ENCODE measurements around the gene PLAU.
"Not testable (repeated sequence)": the region's sequence is repeated elsewhere in the genome, so short reads cannot be mapped to it uniquely, and the experiment has no call there.

PLAU gene

GRCh38 chr10:73898730-73899410 is 12.1 kb upstream of the PLAU start:
- no peak for DNase-seq

- no peak for DNase-seq
Measured at GRCh38 chr10:73899423-73899822, 11.5 kb upstream of the PLAU start.

DNA sequence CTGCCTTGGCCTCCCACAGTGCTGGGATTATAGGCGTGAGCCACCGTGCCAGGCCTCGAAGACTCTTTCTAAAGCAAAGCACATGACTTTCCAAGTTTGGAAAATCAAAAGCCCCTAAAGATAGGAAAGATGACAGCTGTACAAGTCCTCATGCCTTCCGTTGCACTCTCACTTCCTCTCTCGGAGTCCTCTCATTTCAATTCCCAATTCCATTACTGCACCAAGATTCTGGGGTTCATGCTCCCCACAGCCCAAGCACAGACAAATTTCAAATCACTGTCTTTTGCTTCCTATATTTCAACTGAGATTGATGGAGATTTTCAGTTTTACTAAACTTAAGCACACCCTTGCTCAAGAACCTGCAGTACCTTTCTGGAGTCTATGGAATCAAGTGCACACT is 10.9 kb upstream of the PLAU start:
- no peak for DNase-seq

DNA sequence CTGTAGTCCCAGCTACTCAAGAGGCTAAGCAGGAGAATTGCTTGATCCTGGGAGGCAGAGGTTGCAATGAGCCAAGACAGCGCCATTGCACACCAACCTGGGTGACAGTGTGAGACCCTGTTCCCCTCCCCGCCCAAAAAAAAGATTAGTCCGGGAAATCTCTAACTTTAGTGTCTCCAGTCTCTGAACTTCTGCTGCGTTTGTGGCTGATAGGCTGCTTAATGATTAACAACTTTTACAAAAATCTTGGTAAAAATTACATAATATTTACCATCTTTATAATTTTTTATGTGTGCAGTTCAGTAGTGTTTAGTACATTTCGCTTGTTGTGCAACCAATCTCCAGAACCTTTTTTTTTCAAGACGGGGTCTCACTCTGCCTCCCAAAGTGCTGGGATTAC is 9.7 kb upstream of the PLAU start:
- no peak for DNase-seq

DNA sequence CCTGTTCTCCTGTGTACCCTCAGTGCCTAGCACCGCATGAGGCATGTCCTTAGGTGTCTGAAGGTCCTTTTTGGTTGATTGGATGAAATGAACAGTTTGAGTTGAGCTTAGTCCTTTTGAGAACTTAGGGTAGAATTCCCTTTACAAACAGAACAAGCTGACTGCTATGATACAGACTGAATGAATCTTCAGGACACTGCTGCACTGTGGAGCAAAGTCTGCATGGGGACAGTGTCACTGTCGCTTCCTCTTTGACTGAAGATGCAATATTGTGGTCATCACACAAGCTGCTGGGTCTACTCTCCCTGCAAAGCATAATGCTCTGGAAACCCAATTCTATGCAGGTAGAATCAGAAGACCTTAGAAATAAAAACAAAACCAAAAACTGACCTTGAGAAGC is 8.6 kb upstream of the PLAU start:
- DNase-seq, result no peak

GRCh38 chr10:73905256-73906020 is 5.5 kb upstream of the PLAU start:
- DNase-seq, result no peak

- DNase-seq, result no peak
Measured at GRCh38 chr10:73906524-73907447, 4.1 kb upstream of the PLAU start.

DNA sequence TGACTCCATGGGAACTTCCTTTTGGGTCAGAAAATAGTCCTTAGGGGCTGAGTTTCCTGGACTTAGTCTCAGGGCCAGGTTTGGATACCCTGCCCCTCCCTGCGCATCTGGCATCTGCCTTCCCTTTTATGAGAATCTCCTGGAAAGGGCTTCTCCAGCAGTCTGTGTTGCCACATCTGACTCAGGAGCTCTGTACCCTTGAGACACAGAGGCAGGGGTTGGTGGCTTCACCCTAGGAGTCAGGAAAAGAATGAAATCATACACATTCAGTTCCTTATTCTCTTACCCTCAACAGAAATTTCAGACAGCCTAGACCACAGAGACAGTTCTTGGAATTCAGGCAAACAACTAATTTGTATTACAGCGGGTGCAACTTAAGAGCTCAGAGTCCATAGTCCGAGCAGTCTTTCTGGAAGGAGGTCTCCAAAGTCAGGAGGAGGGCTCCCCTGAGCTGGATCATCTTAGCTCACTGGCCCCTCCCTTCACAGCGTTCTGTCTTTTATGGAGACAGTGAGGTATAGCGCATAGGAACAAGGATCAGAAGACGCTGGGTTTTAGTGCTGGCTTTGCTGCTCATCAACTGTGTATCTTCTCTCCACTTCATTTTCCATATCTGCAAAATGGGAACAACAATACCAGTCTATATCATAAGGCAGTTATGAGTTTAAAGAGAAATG is 3.0 kb upstream of the PLAU start:
- no peak for DNase-seq

DNA sequence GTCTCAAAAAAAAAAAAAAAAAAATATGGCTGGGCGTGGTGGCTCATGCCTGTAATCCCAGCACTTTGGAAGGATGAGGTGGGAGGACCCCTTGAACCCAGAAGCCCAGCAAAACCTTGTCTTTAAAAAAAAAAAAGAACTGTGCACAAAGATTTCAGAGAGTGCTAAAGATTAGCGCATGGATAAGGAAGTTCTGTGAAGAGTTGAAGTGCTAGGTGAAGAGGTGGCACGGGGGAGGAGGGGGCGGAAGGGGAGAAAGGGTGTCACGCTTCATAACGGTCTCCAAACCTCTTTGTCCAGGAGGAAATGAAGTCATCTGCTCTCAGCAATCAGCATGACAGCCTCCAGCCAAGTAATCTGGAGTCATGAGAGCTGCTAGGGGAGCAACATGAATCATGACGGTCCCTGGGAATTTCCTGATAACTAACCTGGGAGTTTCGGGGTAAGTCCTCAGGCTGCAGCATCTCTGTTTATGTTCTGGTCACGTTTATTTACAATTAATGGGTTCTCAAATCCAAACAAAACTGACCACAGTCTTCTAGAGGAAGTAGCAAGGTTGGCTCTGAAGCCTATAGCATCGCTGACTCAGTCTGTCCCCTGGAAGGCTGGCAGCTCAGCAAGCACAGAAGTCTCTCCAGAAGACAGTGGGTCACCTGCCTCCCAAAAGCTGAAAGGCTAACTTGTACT is 1.9 kb upstream of the PLAU start:
- DNase-seq, result peak; percentile 53

DNA sequence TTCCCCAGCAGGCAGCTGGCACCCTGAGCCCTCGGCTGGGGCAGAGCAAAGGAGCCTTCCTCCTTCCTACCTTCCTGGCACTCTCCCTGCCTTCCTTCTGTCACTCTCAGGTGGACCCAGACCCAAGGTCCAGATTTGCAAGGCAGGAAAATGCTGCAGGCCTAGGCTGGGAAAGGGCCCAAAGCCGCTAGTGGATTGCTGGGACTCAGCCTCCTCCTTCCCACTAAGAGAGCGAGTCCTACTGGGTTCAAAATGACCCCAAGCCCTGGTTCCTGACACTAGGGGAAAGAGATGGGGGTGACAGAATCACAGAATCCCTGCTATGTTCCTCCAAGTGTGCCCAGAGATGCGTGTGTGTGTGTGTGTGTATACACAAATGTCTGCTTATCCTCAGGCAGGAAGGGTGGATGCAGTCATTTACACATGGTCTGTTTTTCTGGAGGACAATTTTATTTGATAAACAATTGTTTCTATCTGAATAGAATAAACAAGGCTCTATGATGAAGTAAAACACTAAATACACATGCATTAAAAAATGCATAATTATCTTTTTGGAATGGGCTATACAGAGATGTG is 1.3 kb upstream of the PLAU start:
- no peak for DNase-seq

DNA sequence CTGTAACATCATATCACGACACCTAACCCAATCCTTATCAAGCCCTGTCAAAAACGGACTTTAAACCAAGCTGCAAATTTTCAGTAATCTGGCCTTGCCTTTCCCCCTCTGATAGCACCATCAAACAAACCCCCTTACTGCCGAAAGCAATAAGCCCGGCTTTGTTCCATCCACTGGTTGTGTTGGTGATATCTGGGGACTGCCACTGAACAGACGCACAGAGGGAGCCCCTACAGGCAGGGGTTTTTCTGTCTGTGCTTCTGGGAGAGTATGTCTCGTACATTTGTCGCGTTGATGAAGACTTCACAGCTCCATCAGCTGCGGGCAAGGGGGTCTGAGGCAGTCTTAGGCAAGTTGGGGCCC is 550 bp upstream of the PLAU start:
- no peak for DNase-seq

GRCh38 chr10:73911553-73912004 is 647 bp downstream of the PLAU start:
- DNase-seq, result no peak

GRCh38 chr10:73914036-73914435 is 3.1 kb downstream of the PLAU start:
- no peak for DNase-seq

GRCh38 chr10:73915206-73915851 is 4.4 kb downstream of the PLAU start:
- DNase-seq, result no peak

- DNase-seq, result no peak
Measured at GRCh38 chr10:73916761-73917470, 6.0 kb downstream of the PLAU start.

DNA sequence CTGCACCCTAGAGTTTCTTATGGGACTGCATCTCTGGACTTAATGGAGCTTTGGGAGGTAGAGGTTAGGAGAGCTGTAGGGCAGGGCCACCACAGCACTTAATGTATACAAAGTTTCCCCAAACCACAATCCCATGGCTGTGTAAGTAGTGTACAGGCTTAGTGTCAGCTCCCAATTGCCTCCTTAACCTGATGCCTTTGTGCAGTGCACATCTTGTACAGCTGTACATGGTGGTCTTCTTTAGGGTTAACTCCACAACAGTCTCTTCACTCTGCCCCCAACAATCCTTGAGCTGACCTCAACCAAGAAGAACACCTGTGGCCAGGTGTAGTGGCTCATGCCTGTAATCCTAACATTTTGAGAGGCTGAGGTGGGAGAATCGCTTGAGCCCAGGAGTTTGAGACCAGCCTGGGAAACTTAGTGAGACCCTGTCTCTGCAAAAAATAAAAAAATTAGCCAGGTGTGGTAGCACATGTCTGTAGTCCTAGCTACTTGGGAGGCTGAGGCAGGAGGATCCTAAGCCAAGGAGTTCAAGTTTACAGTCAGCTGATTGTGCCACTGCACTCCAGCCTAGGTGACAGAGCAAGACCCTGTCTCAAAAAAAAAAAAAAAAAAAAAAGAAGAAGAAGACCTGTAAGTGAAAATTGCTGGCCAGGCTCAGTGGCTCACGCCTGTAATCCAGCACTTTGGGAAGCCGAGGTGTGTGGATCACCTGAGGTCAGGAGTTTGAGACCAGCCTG is 6.8 kb downstream of the PLAU start:
- DNase-seq, result no peak

- not testable (repeated sequence) for DNase-seq
Measured at GRCh38 chr10:73919481-73919880, 8.5 kb downstream of the PLAU start.

GRCh38 chr10:73920089-73920488 is 9.2 kb downstream of the PLAU start:
- DNase-seq, result peak; percentile 7

DNA sequence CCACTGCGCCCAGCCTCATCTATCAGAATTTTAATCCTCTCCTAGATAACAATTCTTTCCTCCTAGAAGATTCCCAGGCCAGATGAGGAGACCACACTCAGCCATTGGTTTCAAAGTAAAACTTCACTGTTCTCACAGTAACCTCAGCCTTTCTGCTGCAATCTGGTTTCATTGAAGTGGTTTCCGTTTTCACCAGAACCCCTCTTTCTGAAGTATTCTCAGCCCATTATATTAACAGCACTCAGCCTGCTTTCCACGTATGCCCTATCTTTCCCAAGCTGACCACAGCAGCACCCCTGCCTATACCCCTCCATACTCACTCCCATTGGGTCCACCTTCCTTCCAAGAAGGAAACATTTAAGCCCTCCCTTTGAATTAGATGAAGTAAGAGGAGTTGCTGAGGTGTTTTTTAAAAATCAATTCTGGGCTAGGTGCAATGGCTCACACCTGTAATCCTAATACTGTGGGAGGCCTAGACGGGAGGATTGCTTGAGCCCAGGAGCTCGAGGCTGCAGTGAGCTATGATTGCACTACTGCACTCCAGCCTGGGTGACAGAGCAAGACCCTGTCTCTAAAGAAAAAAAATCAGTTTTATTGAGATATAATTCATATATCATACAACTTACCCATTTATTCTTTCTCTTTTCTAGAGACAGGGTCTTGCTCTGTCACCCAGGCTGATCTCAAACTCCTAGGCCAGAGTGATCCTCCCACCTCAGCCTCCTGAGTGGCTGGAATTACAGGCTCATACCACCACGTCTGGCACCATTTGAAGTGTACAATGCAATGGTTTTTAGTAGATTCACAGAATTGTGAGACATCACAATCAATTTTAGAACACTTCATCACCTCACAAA is 11.3 kb downstream of the PLAU start:
- peak; percentile 67 for DNase-seq
